GM18520 (cell line): ENCODE data around the gene FTO.

Source experiments
- ATAC-seq: cut with Tn5 transposase; IDR thresholded peaks from one replicate; pipeline ENCODE4 v1.9.1; 2021; ENCODE audit not compliant: unreplicated experiment

The FTO gene

GRCh38 chr16:54040975-54041374, 337.0 kb downstream of the FTO start:
- no peak for ATAC-seq

GRCh38 chr16:54048586-54049495, 344.9 kb downstream of the FTO start:
- no peak for ATAC-seq

GRCh38 chr16:54049591-54050458, 345.9 kb downstream of the FTO start:
- ATAC-seq = no peak

- no peak for ATAC-seq
Observed at GRCh38 chr16:54050459-54051210, 346.7 kb downstream of the FTO start.

GRCh38 chr16:54051821-54052220, 347.9 kb downstream of the FTO start:
- no peak for ATAC-seq

- ATAC-seq = no peak
Observed at GRCh38 chr16:54052271-54052670, 348.3 kb downstream of the FTO start.

- no peak for ATAC-seq
Observed at GRCh38 chr16:54053891-54054820, 350.2 kb downstream of the FTO start.

- no peak for ATAC-seq
Observed at GRCh38 chr16:54055191-54055590, 351.2 kb downstream of the FTO start.

- ATAC-seq = no peak
Observed at GRCh38 chr16:54055864-54056263, 351.9 kb downstream of the FTO start.

GRCh38 chr16:54056921-54057320, 353.0 kb downstream of the FTO start:
- ATAC-seq = no peak

- ATAC-seq = no peak
Observed at GRCh38 chr16:54059319-54059718, 355.4 kb downstream of the FTO start.

- no peak for ATAC-seq
Observed at GRCh38 chr16:54060599-54061421, 356.9 kb downstream of the FTO start.

GRCh38 chr16:54061454-54061853, 357.5 kb downstream of the FTO start:
- ATAC-seq = no peak

- no peak for ATAC-seq
Observed at GRCh38 chr16:54062361-54063278, 358.7 kb downstream of the FTO start.

GRCh38 chr16:54063279-54063773, 359.4 kb downstream of the FTO start:
- no peak for ATAC-seq

- no peak for ATAC-seq
Observed at GRCh38 chr16:54066451-54067105, 362.6 kb downstream of the FTO start.

- no peak for ATAC-seq
Observed at GRCh38 chr16:54067322-54068065, 363.5 kb downstream of the FTO start.
